Neuron (in vitro differentiated cells): ENCODE data around the gene SF3A2.

ENCODE experiments used
- H2AFZ ChIP-seq: one replicate; pipeline ENCODE4 v1.6.1; 2013; ENCODE audit warnings: low read depth, mild to moderate bottlenecking, inconsistent platforms, low read length, moderate library complexity
- H3K27me3 ChIP-seq: one replicate; pipeline ENCODE4 v1.6.1; 2013; ENCODE audit warnings: low read length; ENCODE audit not compliant: insufficient read depth
- H3K36me3 ChIP-seq: one replicate; pipeline ENCODE4 v1.6.1; 2013; ENCODE audit warnings: low read length; ENCODE audit not compliant: insufficient read depth
- H3K4me1 ChIP-seq: one replicate; pipeline ENCODE4 v1.6.1; 2013; ENCODE audit warnings: low read length; ENCODE audit not compliant: insufficient read depth
- H3K4me3 ChIP-seq: 2 replicates; pipeline ENCODE4 v1.5.1; 2013; ENCODE audit warnings: mild to moderate bottlenecking, low read length, moderate library complexity
- H3K9me3 ChIP-seq: one replicate; pipeline ENCODE4 v1.6.1; 2013; ENCODE audit warnings: low read length

Gene SF3A2

DNA sequence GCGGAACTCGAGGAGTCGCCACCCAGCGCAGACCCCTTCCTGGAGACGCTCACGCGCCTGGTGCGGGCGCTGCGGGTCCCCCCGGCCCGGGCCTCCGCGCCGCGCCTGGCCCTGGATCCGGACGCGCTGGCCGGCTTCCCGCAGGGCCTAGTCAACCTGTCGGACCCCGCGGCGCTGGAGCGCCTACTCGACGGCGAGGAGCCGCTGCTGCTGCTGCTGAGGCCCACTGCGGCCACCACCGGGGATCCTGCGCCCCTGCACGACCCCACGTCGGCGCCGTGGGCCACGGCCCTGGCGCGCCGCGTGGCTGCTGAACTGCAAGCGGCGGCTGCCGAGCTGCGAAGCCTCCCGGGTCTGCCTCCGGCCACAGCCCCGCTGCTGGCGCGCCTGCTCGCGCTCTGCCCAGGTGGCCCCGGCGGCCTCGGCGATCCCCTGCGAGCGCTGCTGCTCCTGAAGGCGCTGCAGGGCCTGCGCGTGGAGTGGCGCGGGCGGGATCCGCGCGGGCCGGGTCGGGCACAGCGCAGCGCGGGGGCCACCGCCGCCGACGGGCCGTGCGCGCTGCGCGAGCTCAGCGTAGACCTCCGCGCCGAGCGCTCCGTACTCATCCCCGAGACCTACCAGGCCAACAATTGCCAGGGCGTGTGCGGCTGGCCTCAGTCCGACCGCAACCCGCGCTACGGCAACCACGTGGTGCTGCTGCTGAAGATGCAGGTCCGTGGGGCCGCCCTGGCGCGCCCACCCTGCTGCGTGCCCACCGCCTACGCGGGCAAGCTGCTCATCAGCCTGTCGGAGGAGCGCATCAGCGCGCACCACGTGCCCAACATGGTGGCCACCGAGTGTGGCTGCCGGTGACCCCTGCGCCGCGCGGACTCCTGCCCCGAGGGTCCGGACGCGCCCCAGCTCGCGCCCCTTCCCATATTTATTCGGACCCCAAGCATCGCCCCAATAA lies 14.8 kb downstream of the SF3A2 start:
- H3K9me3 ChIP-seq, result peaks cover 12% of the 10 kb centered on the region
- H3K27me3 ChIP-seq, result no peaks in the 10 kb centered on the region
- no peak overlapping the region for H3K4me3 ChIP-seq

DNA sequence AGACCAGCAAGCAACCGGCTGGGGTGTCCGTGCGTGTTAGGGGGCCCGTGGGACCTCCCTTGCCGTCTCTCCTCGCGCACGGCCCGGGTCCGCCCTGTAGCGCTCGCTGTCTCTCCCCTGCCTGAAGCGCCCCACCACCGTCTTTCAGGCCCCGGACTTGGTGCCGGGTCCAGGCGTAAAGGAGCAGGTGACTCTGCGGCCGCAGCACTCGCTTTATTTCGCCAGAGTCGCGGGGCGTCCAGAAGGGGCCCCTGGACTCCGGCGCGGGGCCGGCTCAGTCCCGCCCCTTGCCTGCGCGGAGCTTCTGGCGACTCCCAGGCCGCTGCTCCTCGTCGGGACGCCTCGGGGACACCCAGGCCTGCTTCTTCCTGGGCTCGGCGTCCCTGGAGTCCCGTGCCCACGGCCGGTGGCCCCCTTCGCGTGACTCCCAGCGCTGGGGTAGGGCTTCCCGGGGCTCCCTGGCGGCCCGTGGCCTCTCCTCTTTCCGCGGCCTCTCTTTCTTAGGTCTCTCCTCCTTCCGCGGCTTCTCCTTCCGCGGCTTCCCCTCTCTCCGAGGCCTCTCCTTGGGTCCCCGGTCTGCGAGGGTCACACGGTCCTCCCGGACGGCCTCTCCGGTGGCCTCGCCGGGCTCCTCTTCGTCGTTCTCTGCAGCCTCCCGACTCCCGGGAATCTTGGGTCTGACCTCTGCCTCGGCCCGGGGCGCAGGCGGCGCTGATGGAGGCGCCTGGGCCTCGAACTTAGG lies 15.6 kb downstream of the SF3A2 start:
- H3K9me3 ChIP-seq, result peaks cover 12% of the 10 kb centered on the region
- no peaks in the 10 kb centered on the region for H3K4me1 ChIP-seq
- H2AFZ ChIP-seq, result no peak overlapping the region
- no peak overlapping the region for H3K4me3 ChIP-seq
- peaks cover 34% of the 10 kb centered on the region for H3K36me3 ChIP-seq
- H3K27me3 ChIP-seq, result no peaks in the 10 kb centered on the region

More for the DNA sequence above, 14.8 kb downstream of the SF3A2 start:
- H2AFZ ChIP-seq, result no peak overlapping the region
- H3K36me3 ChIP-seq, result peaks cover 43% of the 10 kb centered on the region
- no peaks in the 10 kb centered on the region for H3K4me1 ChIP-seq

DNA sequence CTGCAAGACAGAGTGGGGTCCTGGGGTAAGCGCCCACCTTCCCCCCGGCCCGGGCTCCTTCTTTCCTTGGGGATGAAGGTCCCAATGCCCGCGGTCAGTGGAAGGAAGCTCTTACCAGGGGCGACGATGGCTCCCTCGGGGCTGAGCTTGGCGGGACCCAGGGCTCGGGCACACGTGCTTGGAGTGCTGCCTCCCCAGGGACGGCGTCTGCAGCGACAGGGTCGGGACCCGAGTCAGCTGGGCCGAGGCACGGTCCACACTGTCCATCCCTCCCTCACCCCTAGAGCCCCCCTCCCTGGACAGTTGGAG lies 16.1 kb downstream of the SF3A2 start:
- Histone ChIP-seq H3K4me1 (no peaks in the 10 kb centered on the region), H3K36me3 (peaks cover 29% of the 10 kb centered on the region), H3K9me3 (peaks cover 12% of the 10 kb centered on the region), H3K4me3 (no peak overlapping the region), H3K27me3 (no peaks in the 10 kb centered on the region), H2AFZ (no peak overlapping the region)

DNA sequence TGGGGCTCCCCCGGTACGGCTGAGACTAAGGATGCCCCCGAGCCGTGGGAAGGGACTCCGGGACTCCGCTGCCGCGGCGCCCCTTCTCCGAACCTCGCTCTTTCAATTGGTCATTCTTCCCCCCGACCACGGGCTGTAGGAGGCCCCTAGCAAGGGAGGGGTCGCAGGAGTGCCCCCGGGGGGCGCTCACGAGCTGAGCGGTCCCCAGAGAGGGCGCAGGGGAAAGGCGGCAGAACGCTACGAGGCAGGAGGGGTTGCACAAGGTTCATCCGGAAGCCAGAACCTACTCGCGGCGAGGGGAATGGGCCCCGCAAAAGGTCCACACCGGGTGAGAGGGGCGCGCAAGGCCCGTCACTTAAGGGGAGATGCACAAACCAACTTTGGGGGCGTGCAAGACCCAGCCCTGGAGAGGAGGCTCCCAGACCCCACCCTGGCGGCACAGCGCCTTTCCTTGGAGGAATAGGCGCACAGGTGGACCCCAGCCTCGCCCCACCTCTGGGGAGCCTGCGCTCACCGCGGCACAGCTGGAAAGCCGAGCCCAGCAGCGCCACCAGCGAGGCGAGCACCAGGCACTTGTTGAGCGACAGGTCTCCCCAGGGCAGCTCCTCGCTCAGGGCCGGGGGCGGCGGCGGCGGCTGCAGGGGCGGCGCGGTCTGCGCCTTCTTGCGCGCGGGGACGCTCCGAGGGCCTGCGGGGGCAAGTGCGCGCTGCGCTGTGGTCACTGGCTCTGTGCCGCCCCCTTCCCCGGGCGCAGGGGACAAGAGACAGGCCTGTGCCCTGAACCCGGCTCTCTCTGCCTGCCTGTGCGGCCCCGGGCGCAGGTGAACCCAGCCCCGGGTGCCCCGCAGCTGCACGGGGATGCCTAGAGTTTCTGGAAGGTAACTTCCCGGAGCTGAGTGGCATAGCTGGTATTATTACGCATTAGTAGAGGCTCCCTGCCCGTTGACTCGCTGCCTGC lies 16.8 kb downstream of the SF3A2 start:
- Histone ChIP-seq H3K9me3 (peaks cover 12% of the 10 kb centered on the region), H3K27me3 (no peaks in the 10 kb centered on the region), H2AFZ (no peak overlapping the region), H3K4me3 (no peak overlapping the region), H3K36me3 (peaks cover 28% of the 10 kb centered on the region), H3K4me1 (no peaks in the 10 kb centered on the region)

- H3K36me3 ChIP-seq, result peaks cover 19% of the 10 kb centered on the region
- H3K4me1 ChIP-seq, result no peaks in the 10 kb centered on the region
- H2AFZ ChIP-seq, result no peak overlapping the region
- peaks cover under 1% of the 10 kb centered on the region for H3K27me3 ChIP-seq
- H3K4me3 ChIP-seq, result no peak overlapping the region
- peaks cover 12% of the 10 kb centered on the region for H3K9me3 ChIP-seq
Measured at GRCh38 chr19:2254064-2254872, 17.6 kb downstream of the SF3A2 start.

DNA sequence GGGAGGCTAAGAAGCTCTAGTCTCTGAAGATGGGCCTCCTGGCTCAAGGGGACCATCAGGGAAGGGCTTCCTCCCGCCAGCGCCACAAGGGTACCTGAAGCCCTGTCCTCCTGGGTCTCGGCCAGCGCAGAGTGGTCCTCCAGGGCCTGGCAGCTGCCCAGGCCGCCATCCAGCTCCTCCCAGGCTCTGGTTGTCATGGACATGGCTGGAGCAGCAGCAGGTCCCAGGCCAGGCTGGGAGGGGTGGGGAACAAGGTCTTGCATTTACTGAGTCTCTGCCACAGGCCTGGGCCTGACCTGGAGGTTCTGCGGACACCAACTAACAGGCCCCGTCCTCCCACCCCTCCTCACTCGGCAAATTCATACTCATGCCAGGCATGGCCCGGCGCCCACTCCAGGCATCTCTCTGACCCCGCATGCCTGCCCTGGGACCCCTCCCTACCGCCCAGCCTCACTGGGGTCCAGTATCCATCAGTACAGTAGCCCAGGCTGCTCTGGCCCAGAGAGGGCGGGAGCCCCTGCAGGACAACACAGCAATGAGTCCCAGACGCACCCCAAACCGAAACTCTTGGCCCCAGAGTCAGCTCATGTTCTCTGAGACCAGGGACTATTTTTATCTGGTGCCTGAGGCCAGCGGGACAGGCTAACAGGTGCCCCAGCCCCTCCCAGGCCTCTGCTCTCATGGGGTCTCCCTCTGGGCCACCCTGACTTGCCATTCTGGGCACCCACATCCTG lies 18.7 kb downstream of the SF3A2 start:
- Histone ChIP-seq H3K9me3 (peaks cover 8% of the 10 kb centered on the region), H2AFZ (no peak overlapping the region), H3K4me3 (no peak overlapping the region), H3K36me3 (peaks cover 13% of the 10 kb centered on the region), H3K4me1 (no peaks in the 10 kb centered on the region), H3K27me3 (peaks cover 2% of the 10 kb centered on the region)

GRCh38 chr19:2255982-2256685 lies 19.5 kb downstream of the SF3A2 start, which contains the start of gene JSRP1:
Gene JSRP1 (minus strand): TSS chr19:2256417. CDS start chr19:2255314, 1,103 bp downstream.
- Histone ChIP-seq H3K9me3 (peaks cover 5% of the 10 kb centered on the region), H3K4me3 (no peak within 1 kb of the TSS), H3K4me1 (no peaks in the 10 kb centered on the region), H2AFZ (no peak within 1 kb of the TSS), H3K36me3 (peaks cover 7% of the 10 kb centered on the region), H3K27me3 (peaks cover 2% of the 10 kb centered on the region)

DNA sequence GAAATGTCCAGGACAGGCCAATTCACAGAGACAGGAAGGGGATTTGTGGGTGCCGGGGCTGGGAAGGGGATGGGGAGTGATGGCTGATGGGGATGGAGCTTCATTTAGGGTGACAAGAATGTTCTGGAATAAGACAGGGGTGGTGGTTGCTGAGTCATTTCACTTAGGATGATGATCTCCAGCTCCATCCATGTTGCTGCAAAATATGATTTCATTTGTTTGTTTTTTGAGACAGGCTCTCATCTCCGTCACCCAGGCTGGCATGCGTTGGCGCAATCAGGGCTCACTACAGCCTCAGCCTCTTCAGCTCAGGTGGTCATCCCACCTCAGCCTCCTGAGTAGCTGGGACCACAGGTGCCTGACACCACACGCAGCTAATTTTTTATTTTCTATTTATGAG lies 22.7 kb downstream of the SF3A2 start:
- no peaks in the 10 kb centered on the region for H3K4me1 ChIP-seq
- no peaks in the 10 kb centered on the region for H3K9me3 ChIP-seq
- H3K4me3 ChIP-seq, result no peak overlapping the region
- no peak overlapping the region for H2AFZ ChIP-seq
- H3K36me3 ChIP-seq, result no peaks in the 10 kb centered on the region
- H3K27me3 ChIP-seq, result peaks cover 2% of the 10 kb centered on the region

DNA sequence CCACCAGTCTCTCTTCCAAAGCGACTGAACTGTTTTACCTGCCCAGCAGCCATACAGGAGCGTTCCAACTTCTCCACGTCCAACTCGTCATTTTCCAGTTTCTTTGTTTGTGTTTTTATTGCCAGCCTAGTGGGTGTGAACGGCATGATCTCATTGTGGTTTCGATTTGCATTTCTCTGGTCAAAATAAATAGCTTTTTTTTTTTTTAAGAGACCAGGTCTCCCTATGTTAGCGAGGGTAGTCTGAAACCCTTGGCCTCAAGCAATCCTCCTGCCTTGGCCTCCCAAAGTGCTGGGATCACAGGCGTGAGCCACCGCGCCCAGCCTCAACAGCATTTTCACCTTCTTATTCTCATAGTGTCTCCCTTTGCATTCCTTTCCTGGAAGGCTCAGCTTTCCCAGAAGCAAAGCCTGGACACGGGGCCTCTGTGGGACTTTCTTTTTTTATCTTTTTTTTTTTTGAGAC lies 23.7 kb downstream of the SF3A2 start:
- Histone ChIP-seq H3K4me1 (no peaks in the 10 kb centered on the region), H3K4me3 (no peak overlapping the region), H3K36me3 (no peaks in the 10 kb centered on the region), H3K9me3 (no peaks in the 10 kb centered on the region), H3K27me3 (peaks cover 2% of the 10 kb centered on the region), H2AFZ (no peak overlapping the region)

- H3K36me3 ChIP-seq, result no peaks in the 10 kb centered on the region
- H3K4me1 ChIP-seq, result no peaks in the 10 kb centered on the region
- peaks cover 2% of the 10 kb centered on the region for H3K27me3 ChIP-seq
- no peak overlapping the region for H3K4me3 ChIP-seq
- no peaks in the 10 kb centered on the region for H3K9me3 ChIP-seq
- H2AFZ ChIP-seq, result no peak overlapping the region
Measured at GRCh38 chr19:2261438-2262172, 25.0 kb downstream of the SF3A2 start.
